ENCODE data around the gene CREB3L2.
"Not testable (repeated sequence)": the region's sequence is repeated elsewhere in the genome, so short reads cannot be mapped to it uniquely, and the experiment has no call there.

The CREB3L2 gene

GRCh38 chr7:137968890-137969289 lies 33.0 kb downstream of the CREB3L2 start:
- no peak for DNase-seq (ENCODE audit: low read depth in 2 of 2)

- not testable (repeated sequence) for DNase-seq (ENCODE audit: low read depth in 2 of 2)
Observed at GRCh38 chr7:137968339-137968738, 33.5 kb downstream of the CREB3L2 start.

GRCh38 chr7:137967143-137968018 lies 34.5 kb downstream of the CREB3L2 start:
- DNase-seq (ENCODE audit: low read depth in 2 of 2) = no peak

- no peak for DNase-seq (ENCODE audit: low read depth in 2 of 2)
Observed at GRCh38 chr7:137966641-137967142, 35.2 kb downstream of the CREB3L2 start.

GRCh38 chr7:137965942-137966640 lies 35.8 kb downstream of the CREB3L2 start:
- no peak for DNase-seq (ENCODE audit: low read depth in 2 of 2)

GRCh38 chr7:137964824-137965545 lies 36.9 kb downstream of the CREB3L2 start:
- DNase-seq (ENCODE audit: low read depth in 2 of 2) = no peak

GRCh38 chr7:137962875-137963507 lies 38.9 kb downstream of the CREB3L2 start:
- no peak for DNase-seq (ENCODE audit: low read depth in 2 of 2)

- DNase-seq (ENCODE audit: low read depth in 2 of 2) = no peak
Observed at GRCh38 chr7:137962491-137962874, 39.4 kb downstream of the CREB3L2 start.

- DNase-seq (ENCODE audit: low read depth in 2 of 2) = peak; percentile 10 to 32
Observed at GRCh38 chr7:137961200-137962177, 40.4 kb downstream of the CREB3L2 start.

GRCh38 chr7:137960020-137960419 lies 41.9 kb downstream of the CREB3L2 start:
- no peak for DNase-seq (ENCODE audit: low read depth in 2 of 2)

- no peak for DNase-seq (ENCODE audit: low read depth in 2 of 2)
Observed at GRCh38 chr7:137958470-137959431, 43.1 kb downstream of the CREB3L2 start.

GRCh38 chr7:137957887-137958286 lies 44.0 kb downstream of the CREB3L2 start:
- no peak for DNase-seq (ENCODE audit: low read depth in 2 of 2)

GRCh38 chr7:137956591-137956990 lies 45.3 kb downstream of the CREB3L2 start:
- DNase-seq (ENCODE audit: low read depth in 2 of 2) = no peak

GRCh38 chr7:137956183-137956582 lies 45.7 kb downstream of the CREB3L2 start:
- no peak for DNase-seq (ENCODE audit: low read depth in 2 of 2)

- DNase-seq (ENCODE audit: low read depth in 2 of 2) = no peak
Observed at GRCh38 chr7:137954614-137955013, 47.3 kb downstream of the CREB3L2 start.

GRCh38 chr7:137953665-137954470 lies 48.0 kb downstream of the CREB3L2 start:
- no peak for DNase-seq (ENCODE audit: low read depth in 2 of 2)

GRCh38 chr7:137953043-137953664 lies 48.7 kb downstream of the CREB3L2 start:
- no peak for DNase-seq (ENCODE audit: low read depth in 2 of 2)

GRCh38 chr7:137952426-137952805 lies 49.5 kb downstream of the CREB3L2 start:
- DNase-seq (ENCODE audit: low read depth in 2 of 2) = no peak
